Measurements from ENCODE around the gene ZNF878. TPM values are rescaled to one million over a fixed set of nuclear protein-coding genes. Genes with fewer than 3 reads are reported as not detected.
"Not testable (repeated sequence)": the region's sequence is repeated elsewhere in the genome, so short reads cannot be mapped to it uniquely, and the experiment has no call there.

ZNF878 gene
- total RNA-seq = 0.41 TPM

DNA sequence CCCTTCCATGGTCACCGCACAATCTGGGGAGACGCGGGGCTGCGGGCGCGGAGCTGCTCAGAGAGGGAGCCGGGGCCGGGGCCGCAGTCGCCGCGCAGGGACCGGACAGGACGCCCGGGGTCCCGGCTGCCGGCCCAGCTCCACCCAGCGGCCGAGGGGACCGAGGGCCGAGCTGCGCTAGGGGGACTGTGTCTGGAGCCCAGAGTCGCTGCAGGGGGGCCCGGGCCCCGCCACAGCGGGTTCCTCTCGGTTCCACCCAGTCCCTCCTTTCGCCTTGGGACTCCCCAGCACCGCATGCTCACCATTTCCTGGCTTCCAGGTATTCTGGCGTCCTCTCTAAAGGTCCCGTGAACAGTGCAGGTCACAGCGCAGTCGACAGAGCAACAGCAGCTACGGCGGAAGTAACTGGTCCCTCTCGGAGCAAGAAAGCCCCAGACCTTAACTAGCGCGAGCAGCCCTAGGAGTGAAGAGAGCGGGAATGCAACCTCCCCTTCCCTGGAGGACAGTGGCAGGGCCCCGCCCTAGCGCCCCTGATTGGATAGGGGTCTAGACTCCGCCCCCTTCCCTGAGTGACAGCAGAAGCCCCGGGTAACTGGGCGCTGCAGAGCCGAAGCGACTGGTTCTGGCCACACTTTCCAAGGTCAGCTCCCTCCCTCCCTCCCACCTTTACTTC is at the start of gene ZNF878:
TSS of gene ZNF878 (minus strand) at position 465 of the 673 bp plus-strand sequence. CDS start at position 305, 160 bp downstream.
- FAIRE-seq (no peak), DNase-seq (ENCODE audit: low spot score in 2 of 2) (peak; percentile 76 to 83)

DNA sequence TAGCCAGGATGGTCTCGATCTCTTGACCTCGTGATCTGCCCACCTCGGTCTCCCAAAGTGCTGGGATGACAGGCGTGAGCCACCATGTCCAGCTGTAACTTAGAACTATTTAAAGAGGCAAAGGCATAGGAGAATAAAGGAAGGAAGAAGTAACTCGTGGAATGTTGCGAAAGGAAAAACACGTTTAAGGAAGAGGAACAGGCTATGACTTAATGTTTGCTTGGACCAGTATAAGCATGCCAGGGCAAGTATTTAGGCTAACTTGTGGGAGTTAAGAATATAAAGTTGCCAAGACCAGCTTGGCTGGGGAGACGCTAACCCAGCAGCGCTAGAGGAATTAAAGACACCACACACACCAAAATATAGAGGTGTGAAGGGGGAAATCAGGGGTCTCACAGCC is 45.3 kb upstream of the ZNF878 start:
- DNase-seq (ENCODE audit: low spot score in 2 of 2) = no peak
- FAIRE-seq = no peak

DNA sequence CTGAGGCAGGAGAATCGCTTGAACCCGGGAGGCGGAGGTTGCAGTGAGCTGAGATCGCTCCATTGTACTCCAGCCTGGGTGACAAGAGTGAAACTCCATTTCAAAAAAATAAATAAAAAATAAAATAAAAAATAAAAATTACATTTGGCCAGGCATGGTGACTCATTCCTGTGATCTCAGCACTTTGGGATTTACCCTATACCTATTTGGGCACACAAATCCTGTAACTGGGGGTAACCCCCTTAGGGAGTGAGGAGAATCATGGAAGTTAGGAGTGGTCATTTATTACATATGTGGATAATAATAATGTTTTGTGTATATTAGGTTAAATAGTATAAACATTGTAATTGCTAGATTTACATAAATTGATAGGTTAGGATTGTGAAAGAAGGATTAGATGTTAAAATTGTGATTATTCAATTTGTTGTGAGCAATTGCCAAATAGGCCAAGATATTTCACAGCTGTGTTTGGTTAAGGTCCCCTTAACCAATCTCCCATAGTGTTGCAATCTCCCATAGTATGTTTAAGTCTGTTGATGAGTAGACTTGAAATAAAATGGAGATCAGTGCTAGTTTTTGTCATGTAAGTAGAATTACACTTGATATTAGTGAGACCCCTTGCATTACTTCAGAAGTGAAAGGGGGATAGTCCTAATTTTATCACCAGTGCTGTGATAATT is 42.5 kb upstream of the ZNF878 start:
- DNase-seq (ENCODE audit: low spot score in 2 of 2) = no peak
- no peak for FAIRE-seq

DNA sequence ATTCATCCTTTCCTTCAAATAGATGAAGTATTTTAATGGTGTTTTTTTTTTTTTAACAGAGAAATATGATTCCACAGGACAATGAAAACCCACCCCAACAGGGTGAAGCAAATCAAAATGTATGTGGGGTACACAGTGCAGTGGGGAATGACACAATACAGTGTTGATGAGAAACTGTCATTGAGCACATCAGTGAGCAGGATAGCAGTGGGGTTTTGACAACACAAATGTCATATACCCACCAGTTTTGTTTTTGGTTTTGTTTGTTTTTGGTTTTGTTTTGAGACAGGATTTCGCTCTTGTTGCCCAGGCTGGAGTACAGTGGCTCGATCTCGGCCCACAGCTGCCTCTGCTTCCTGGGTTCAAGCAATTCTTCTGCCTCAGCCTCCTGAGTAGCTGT is 41.0 kb upstream of the ZNF878 start:
- FAIRE-seq = no peak
- no peak for DNase-seq (ENCODE audit: low spot score in 2 of 2)

DNA sequence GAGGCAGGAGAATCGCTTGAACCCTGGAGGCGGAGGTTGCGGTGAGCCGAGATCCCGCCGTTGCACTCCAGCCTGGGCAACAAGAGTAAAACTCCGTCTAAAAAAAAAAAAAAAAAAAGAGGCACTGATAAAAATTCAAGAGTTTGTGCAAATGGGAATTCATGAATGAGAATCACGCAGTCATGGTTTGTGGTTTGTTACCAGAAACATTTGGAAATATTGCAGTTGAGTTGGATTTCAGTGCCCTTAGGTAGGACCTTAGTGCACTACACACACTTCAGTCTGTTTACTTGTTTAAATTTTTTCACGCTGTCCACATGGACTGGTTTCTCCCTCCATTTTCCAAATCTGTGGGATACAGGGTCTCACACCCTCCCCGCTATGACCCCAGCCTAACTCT is 40.2 kb upstream of the ZNF878 start:
- no peak for DNase-seq (ENCODE audit: low spot score in 2 of 2)
- FAIRE-seq = no peak

DNA sequence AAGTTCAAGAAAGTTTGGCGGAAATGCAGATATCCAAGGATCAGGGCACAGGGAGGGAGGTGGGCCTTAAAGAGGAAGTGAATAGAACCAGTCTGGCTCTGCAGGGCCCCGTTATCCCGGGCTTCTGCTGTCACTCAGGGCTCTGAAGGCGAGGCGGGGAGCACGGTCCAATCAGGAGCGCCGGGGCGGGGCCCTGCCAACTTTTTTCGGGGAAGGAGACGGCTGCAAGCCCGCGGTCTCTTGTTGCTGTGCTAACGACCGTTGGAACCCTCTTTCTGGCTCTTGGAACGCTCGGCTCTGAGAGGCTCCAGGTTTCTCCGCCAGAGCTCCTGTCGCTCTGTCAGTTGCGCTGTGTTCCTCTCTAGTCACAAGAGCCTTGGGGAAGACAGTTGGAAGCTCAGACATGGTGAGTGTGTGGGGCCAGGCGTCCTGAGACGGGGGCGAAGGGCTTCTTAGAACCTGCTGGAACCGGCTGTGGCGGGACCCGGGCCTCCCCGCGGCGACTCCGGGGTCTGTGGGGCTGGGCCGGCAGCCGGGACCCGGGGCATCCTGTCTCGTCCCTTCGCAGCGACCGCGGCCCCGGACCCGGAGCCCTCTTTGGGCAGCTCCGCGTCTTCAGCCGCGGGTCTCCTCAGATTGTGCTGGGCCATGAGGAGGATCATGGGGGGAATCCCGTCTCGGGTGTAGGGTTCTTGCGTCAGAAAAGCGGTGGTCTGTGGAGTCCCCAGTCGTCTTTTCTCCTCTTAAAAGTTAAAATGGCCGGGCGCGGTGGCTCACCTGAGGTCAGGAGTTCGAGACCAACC is 39.5 kb upstream of the ZNF878 start:
- DNase-seq (ENCODE audit: low spot score in 2 of 2) (peak; percentile 71 to 85), FAIRE-seq (no peak)

DNA sequence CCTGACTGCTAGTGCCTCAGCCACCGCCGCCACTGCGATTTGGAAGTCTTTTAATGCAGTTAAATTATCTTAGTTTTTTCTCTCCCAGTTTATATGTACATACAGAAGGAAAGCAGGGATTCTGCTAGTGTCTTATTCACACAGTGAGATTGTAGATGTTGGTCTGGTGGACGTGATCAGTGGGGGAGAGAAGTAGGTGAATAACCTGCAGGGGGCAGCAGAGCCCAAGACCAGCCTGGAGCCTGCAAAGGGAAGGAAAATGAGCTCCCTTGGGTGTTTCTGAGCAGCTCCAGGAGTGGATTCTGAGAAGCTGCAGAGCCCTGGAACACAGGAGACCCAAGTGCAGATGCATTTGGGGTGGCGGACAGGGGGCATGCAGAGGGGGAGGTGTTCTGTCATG is 38.0 kb upstream of the ZNF878 start:
- no peak for FAIRE-seq
- peak; percentile 46 to 55 for DNase-seq (ENCODE audit: low spot score in 2 of 2)

DNA sequence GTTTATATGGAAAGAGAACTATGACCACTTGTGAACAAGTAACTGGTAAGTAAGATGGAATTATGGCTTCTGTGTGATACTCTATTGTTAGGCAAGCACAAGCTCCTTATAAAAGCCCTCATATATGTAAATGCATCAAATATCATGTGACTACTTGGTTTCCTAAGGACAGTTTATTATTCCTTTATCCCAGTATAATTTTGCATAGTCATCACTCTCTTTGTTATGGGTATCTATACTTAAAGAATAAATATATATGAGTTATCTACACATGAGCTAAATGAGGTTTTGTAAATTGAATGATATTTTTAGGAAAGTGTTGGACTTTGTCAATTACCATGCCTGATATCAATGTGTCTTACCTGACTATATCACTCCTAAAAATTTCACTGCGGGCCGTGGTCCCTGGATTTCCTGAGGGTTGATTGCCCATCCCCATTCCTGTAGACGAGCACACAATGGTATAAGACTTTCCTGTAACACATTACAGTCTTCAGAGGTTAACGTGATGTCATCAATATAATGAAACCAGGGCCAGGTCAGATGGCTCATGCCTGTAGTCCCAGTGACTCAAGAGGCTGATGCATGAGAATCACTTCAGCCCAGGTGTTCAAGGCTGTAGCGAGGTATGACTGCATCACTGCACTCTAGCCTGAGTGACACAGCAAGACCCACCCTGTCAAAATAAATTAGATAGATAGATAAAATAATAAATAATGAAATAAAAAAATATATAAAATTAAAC is 32.5 kb upstream of the ZNF878 start:
- no peak for FAIRE-seq
- DNase-seq (ENCODE audit: low spot score in 2 of 2) = no peak

DNA sequence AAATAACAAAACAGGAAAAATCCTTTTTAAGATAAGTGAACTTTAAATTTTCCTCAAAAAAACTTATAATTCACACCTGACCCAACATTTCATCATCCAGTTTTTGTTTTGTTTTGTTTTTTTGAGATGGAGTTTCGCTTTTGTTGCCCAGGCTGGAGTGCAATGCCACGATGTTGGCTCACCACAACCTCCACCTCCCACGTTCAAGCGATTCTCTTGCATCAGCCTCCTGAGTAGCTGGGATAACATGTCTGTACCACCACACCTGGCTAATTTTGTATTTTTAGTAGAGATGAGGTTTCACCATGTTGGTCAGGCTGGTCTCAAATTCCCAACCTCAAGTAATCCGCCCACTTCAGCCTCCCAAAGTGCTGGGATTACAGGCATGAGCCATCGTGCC is 30.6 kb upstream of the ZNF878 start:
- not testable (repeated sequence) for DNase-seq (ENCODE audit: low spot score in 2 of 2); FAIRE-seq

DNA sequence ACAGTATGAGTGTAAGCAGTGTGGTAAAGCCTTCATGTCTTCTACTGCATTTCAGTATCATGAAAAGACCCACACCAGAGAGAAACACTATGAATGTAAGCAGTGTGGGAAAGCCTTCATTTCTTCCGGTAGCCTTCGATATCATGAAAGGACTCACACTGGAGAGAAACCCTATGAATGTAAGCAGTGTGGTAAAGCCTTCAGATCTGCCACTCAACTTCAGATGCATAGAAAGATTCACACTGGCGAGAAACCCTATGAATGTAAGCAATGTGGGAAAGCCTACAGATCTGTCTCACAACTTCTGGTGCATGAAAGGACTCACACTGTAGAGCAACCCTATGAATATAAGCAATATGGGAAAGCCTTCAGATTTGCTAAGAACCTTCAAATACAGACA is 24.6 kb upstream of the ZNF878 start:
- FAIRE-seq (no peak), DNase-seq (ENCODE audit: low spot score in 2 of 2) (no peak)

DNA sequence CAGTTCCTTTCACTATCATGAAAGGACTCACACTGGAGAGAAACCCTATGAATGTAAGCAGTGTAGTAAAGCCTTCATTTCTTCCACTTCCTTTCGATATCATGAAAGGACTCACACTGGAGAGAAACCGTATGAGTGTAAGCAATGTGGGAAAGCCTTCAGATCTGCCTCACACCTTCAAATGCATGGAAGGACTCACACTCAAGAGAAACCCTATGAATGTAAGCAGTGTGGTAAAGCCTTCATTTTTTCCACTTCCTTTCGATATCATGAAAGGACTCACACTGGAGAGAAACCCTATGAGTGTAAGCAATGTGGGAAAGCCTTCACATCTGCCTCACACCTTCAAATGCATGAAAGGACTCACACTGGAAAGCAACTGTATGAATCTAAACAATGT is 23.6 kb upstream of the ZNF878 start:
- not testable (repeated sequence) for DNase-seq (ENCODE audit: low spot score in 2 of 2); FAIRE-seq

DNA sequence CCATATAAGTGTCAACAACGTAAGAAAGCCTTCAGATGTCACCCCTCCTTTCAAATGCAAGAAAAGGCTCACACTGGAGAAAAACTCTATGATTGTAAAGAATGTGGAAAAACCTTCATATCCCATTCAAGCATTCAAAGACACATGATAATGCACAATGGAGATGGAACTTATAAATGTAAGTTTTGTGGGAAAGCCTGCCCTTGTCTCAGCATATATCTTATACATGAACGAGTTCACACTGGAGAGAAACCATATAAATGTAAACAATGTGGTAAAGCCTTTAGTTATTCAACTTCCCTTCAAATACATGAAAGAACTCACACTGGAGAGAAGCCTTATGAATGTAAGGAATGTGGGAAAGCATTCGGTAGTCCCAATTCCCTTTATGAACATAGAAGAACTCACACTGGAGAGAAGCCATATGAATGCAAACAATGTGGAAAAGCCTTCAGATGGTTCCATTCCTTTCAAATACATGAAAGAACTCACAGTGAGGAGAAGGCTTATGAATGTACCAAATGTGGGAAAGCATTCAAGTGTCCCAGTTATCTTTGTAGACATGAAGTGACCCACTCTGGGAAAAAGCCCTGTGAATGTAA is 22.9 kb upstream of the ZNF878 start:
- DNase-seq (ENCODE audit: low spot score in 2 of 2) = no peak
- no peak for FAIRE-seq

DNA sequence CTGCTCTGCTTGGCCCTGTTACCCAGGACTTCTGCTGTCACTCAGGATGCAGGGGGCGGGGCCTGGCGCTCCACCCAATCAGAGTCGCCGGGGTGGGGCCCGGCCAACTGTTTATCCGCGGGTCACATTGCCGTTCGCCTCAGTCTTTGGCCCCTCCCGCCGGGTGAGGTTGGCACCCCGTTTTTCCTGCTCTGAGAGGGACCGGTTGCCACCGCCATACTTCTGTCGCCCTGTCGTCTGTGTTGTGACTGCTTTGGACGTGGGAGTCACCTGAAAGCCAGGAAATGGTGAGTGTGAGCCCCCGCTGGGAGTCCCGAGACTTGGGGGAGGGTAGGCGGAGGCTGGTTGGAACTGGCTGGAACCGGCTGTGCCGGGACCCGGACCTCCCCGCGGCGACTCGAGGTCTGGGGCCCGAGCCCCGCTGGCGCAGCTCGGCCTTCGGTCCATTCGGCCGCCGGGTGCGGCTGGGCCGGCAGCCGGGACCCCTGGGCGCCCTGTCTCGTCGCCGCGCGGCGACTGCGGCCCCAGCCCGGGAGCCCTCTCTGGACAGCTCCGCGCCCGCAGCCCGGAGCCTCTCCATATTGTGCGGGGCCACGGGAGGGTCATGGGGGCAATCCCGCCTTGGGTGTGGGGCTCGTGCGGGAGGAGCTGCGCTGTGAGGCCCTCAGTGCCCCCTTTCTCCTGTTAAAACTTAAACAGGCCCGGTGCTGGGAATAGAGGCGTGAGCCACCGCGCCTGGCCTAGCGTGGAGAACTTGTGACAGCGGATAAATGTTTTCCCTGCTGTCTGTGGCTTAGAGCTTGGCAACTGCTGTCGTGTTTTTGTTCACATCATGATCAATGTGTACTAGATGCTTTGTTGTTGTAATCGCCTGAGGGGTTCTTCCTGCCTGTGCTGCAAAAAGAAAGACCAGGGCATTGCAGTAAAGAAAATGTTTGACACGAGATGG is 12.1 kb upstream of the ZNF878 start, which contains the start of gene ZNF844:
TSS of gene ZNF844 (plus strand) at position 142 of the 949 bp plus-strand sequence. CDS start at position 285, 143 bp downstream.
- DNase-seq (ENCODE audit: low spot score in 2 of 2) (peak; percentile 96 to 97), FAIRE-seq (peak; percentile 81)

DNA sequence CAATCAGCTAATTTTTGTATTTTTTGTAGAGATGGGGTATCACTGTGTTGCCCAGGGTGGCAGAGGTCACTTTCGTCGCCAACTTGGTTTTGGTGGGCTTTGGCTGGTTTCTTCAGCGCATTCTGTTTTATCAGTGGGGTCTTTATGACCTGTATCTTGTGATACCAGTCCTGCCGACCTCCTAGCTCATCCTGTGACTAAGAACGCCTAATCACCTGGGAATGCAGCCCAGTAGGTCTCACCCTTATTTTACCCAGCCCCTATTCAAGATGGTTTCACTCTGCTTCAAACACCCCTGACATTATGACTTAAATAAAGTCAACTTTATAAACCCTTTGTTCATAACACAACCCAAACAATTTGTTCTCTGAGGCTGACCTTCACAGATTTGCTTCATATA is 3.0 kb upstream of the ZNF878 start:
- DNase-seq (ENCODE audit: low spot score in 2 of 2) (no peak), FAIRE-seq (no peak)

DNA sequence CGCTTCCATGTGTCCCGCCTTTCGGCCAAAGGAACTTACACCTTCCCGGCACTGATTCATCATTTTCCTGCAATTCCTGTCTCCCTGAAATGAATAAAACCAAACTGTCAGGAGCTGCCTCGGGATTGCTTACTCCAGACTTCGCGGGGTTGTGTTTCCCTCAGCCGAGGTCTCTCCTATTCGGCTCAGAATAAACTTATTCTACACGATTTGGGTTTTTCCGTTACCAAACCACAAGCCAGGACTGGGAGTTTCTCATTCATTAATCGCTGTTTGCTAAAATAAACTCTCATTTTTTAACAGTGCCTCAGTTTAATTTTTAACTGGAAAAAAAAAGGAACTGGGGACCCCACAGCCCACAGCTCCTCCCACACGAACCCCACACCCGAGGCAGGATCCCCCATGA is 667 bp downstream of the ZNF878 start:
- no peak for FAIRE-seq

DNA sequence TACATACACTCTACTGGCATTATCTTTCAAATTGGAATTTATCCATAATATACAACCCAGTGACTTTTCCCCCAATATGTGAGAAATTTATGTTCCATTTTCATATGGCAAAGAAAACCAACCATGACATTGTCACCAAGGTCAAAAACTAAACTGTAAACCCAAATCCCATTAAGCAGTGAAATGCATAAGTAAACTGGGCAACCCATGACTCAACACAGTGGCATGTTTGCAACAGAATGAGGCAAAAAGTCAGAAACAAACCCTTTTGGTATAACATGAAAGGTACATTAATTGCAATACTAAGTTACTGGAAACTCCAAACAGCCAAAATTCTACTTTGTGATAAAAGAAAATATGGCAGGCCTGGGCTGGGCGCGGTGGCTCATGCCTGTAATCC is 4.9 kb downstream of the ZNF878 start:
- FAIRE-seq (no peak), DNase-seq (ENCODE audit: low spot score in 2 of 2) (no peak)

More for the DNA sequence above, 667 bp downstream of the ZNF878 start:
- DNase-seq (ENCODE audit: low spot score in 2 of 2) = no peak

DNA sequence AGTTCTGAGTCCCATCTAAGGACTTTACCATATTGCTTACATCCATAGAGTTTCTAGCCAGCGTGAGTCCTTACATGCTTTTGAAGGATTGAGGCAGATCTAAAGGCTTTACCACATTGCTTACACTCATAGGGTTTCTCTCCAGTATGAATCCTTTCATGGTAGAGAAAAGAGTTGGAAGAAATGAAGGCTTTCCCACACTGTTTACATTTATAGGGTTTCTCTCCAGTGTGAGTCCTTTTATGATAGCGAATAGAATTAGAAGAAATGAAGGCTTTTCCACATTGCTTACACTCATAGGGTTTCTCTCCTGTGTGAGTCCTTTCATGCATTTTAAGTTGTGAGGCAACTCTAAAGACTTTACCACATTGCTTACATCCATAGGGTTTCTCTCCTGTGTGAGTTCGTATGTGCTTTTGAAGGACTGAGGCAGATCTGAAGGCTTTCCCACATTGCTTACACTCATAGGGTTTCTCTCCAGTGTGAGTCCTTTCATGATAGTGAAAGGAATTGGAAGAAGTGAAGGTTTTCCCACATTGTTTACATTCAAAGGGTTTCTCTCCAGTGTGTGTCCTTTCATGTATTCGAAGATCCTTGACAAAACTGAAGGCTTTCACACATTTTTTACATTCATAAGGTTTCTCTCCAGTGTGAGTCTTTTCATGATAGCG is 8.9 kb downstream of the ZNF878 start:
- DNase-seq (ENCODE audit: low spot score in 2 of 2) (no peak), FAIRE-seq (no peak)

DNA sequence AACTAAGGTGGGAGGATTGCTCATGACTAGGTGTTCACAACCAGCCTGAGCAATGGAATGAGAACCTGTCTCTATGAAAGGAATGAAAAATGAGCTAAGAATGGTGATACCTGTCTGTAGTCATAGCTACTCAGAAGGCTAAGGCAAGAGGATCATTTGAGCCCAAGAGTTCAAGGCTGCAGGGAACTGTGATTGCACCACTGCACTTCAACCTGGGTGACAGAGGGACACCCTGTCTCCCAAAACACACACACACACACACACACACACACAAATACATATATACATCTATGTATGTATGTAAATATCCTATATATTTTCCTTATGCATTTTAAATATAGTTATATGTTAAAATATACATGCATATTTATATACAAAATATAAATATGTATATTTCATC is 9.9 kb downstream of the ZNF878 start:
- FAIRE-seq = no peak
- DNase-seq (ENCODE audit: low spot score in 2 of 2) = no peak
